ENCODE results near the gene NLGN2.

NLGN2 gene

DNA sequence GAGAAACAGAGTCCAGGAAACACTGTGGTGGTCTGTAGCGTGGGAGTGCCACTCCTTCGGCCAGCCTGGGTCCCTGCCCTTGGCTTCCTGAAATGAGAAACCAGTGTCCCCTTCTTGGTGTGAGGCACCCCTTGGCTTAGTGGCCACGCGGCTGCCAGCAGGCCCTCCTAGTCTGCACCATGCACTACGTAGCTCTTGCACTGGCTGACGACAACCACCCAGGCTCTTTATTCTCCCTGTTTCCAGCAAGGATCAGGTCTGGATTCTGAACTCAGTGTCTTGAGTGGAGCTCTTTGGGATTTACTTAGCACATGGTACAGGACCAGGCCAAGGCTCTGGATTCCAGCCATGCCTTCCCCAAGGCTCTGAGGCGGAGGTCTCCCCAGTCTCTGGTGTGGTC lies 19.9 kb downstream of the NLGN2 start:
- no peak overlapping the region for H3K9ac ChIP-seq (ENCODE audit: low read depth, low read length)
- H3K4me1 ChIP-seq (ENCODE audit: insufficient read depth, low read length) = no peaks in the 10 kb centered on the region
- H3K36me3 ChIP-seq (ENCODE audit: insufficient read depth, low read length) = no peaks in the 10 kb centered on the region
- H3K9me3 ChIP-seq (ENCODE audit: control insufficient read depth, insufficient read depth, low read length) = no peaks in the 10 kb centered on the region

DNA sequence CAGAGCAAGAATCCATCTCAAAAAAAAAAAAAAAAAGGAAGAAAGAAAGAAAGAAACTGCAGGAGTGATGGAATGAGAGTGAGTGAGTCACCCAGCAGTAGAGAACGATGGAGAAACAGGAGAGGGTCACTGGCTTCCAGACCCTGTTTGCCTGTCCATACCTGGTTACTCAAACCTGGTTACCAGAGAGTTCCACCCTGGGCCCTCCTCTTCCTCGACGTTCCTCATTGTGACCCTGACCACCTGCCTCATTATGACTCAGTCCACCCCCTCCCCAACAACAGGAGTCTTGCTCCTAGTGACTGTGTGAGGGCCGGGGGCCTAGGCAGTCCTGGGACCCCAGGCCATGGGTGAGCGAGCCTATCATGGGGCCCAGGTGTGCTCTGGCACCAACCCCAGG lies 20.9 kb downstream of the NLGN2 start, which contains the start of gene SPEM3:
SPEM3 (plus strand) TSS at position 301 of the 400 bp plus-strand sequence; CDS start at position 347, 46 bp downstream.
- Histone ChIP-seq H3K4me1 (ENCODE audit: insufficient read depth, low read length) (no peaks in the 10 kb centered on the region), H3K9me3 (ENCODE audit: control insufficient read depth, insufficient read depth, low read length) (no peaks in the 10 kb centered on the region), H3K36me3 (ENCODE audit: insufficient read depth, low read length) (no peaks in the 10 kb centered on the region), H3K9ac (ENCODE audit: low read depth, low read length) (no peak within 1 kb of the TSS)

DNA sequence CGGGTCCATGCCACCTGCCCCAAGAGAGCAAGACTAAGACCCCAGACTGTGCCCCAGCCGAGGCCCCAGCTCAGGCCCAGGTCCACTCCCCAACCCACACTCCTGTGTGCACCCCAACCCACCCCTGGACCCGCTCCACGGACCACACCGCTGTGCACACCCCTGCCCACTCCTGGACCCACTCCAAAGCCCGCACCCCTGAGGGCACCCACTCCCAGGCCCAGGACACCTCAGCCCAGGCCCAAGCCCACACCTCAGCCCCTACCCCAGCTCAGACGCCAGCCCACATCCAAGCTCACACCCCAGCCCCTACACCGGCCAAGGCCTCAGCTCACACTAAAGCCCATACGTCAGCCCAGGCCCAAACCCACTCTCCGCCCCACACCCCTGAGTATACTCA lies 22.1 kb downstream of the NLGN2 start:
- H3K9me3 ChIP-seq (ENCODE audit: control insufficient read depth, insufficient read depth, low read length) = no peaks in the 10 kb centered on the region
- no peaks in the 10 kb centered on the region for H3K36me3 ChIP-seq (ENCODE audit: insufficient read depth, low read length)

DNA sequence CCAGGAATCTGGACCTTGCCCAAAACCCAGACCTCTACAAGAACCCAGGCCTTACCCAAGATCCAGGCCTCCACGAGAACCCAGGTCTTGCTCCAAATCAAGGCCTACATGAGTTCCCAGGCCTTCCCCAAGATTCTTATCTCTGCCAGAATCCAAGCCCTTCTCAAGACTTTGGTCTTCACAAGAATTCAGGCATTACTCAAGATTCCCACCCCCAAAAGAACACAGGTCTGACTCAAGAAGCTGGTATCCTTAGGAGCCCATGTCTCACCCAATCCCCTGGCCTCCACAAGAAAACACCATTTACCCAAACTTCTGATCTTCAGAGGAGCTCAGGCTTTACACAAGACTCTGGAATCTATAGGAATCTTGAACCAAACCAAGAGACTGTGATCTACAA lies 23.6 kb downstream of the NLGN2 start:
- Histone ChIP-seq H3K4me1 (ENCODE audit: insufficient read depth, low read length) (no peaks in the 10 kb centered on the region), H3K9ac (ENCODE audit: low read depth, low read length) (no peak overlapping the region), H3K9me3 (ENCODE audit: control insufficient read depth, insufficient read depth, low read length) (no peaks in the 10 kb centered on the region), H3K36me3 (ENCODE audit: insufficient read depth, low read length) (no peaks in the 10 kb centered on the region)

More for the DNA sequence above, 22.1 kb downstream of the NLGN2 start:
- Histone ChIP-seq H3K9ac (ENCODE audit: low read depth, low read length) (no peak overlapping the region), H3K4me1 (ENCODE audit: insufficient read depth, low read length) (no peaks in the 10 kb centered on the region)

DNA sequence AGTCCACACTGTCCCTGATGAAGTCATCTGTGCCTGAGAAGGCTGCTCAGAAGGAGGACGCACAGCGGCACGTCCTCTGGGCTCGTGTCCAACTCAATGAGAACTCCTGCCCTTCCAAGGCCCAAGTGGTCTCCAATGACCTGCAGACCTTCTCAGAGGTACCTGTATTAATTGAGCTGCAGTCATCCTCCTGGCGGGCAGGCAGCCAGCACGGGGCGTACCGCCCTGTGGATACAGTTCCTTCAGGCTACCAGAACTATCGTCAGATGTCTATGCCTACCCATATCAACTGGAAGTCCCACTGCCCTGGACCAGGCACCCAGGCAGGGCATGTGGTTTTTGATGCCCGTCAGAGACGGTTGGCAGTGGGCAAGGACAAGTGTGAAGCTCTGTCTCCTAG lies 24.7 kb downstream of the NLGN2 start:
- Histone ChIP-seq H3K9me3 (ENCODE audit: control insufficient read depth, insufficient read depth, low read length) (no peaks in the 10 kb centered on the region), H3K9ac (ENCODE audit: low read depth, low read length) (no peak overlapping the region), H3K36me3 (ENCODE audit: insufficient read depth, low read length) (no peaks in the 10 kb centered on the region), H3K4me1 (ENCODE audit: insufficient read depth, low read length) (no peaks in the 10 kb centered on the region)

DNA sequence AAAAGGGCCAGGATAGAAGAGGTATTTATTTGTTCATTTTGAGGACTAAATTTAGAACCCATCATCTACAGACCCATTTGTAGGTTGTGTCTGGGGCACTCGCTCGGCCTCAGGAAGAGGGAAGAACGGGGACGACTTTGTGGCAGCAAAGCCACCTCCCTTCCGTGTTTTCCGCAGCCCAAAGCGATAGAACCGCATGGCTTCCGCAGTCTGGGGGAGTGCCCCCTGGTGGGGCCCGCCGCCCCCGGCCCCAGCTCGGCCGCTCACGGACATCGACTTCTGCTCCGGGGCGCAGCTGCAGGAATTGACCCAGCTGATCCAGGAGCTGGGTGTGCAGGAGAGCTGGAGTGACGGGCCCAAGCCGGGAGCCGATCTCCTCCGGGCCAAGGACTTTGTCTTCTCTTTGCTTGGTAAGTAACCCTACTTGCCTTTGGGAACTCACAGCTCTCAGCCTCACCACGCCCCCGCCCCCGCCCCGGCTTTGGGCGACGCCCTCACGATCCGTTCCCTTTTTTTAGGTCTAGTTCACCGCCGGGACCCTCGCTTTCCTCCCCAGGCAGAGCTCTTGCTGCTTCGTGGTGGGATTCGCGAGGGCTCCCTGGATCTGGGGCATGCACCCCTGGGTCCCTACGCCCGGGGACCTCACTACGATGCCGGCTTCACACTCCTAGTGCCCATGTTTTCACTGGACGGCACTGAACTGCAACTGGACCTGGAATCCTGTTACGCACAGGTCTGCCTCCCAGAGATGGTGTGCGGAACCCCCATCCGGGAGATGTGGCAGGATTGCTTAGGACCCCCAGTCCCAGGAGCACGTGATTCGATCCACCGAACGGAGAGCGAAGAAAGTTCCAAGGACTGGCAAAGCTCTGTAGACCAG lies 28.3 kb downstream of the NLGN2 start:
- no peaks in the 10 kb centered on the region for H3K36me3 ChIP-seq (ENCODE audit: insufficient read depth, low read length)
- H3K9me3 ChIP-seq (ENCODE audit: control insufficient read depth, insufficient read depth, low read length) = no peaks in the 10 kb centered on the region
- peaks cover 4% of the 10 kb centered on the region; the same call in 1 of the 2 replicates for H3K4me1 ChIP-seq (ENCODE audit: insufficient read depth, low read length)
- peak overlapping the region; percentile 64 for H3K9ac ChIP-seq (ENCODE audit: low read depth, low read length)

DNA sequence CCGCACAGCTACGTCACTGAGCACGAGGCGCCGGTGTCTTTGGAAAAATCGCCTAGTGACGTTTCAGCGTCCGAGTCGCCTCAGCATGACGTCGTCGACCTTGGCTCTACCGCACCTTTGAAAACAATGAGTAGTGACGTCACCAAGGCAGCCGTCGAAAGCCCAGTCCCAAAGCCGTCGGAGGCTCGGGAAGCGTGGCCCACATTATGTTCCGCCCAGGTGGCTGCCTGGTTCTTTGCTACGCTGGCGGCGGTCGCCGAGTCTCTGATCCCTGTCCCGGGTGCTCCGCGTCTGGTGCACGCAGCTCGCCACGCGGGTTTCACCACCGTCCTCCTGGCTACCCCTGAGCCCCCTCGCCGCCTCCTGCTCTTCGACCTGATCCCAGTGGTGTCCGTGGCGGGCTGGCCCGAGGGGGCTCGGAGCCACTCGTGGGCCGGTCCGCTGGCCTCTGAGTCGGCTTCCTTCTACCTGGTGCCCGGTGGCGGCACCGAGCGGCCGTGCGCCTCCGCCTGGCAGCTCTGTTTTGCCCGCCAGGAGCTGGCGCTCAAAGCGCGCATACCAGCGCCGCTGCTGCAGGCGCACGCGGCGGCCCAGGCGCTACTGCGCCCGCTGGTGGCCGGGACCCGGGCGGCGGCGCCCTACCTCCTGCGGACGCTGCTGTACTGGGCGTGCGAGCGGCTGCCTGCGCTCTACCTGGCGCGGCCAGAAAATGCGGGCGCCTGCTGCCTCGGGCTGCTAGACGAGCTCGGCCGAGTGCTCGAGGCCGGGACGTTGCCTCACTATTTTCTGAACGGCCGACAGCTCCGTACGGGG lies 29.1 kb downstream of the NLGN2 start:
- Histone ChIP-seq H3K9ac (ENCODE audit: low read depth, low read length) (peak overlapping the region; percentile 64), H3K36me3 (ENCODE audit: insufficient read depth, low read length) (no peaks in the 10 kb centered on the region), H3K9me3 (ENCODE audit: control insufficient read depth, insufficient read depth, low read length) (no peaks in the 10 kb centered on the region), H3K4me1 (ENCODE audit: insufficient read depth, low read length) (peaks cover 4% of the 10 kb centered on the region)

DNA sequence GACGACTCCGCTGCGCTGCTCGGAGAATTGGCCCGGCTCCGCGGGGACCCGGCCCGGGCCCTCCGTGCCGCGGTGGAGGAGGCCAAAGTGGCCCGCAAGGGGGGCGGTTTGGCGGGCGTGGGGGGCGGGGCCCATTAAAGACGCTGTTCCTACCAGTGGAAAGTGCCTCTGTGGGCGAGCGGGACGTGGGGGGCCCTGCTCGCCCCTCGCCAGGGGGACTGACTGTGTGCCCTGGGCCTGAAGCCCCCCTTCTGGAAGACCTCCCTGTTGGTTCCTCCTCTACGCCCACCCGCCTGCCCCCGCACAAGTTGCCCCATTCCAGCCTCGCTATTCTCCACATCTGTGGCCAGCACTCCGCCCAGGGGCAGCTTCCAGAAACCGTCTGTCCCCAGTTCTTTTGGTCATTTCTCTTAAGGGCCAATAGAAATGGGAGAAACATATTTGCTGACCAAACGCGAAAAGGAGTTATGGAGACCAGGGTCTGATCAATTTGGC lies 29.8 kb downstream of the NLGN2 start:
- Histone ChIP-seq H3K36me3 (ENCODE audit: insufficient read depth, low read length) (no peaks in the 10 kb centered on the region), H3K9ac (ENCODE audit: low read depth, low read length) (peak overlapping the region; percentile 64), H3K9me3 (ENCODE audit: control insufficient read depth, insufficient read depth, low read length) (no peaks in the 10 kb centered on the region), H3K4me1 (ENCODE audit: insufficient read depth, low read length) (peaks cover 4% of the 10 kb centered on the region)

DNA sequence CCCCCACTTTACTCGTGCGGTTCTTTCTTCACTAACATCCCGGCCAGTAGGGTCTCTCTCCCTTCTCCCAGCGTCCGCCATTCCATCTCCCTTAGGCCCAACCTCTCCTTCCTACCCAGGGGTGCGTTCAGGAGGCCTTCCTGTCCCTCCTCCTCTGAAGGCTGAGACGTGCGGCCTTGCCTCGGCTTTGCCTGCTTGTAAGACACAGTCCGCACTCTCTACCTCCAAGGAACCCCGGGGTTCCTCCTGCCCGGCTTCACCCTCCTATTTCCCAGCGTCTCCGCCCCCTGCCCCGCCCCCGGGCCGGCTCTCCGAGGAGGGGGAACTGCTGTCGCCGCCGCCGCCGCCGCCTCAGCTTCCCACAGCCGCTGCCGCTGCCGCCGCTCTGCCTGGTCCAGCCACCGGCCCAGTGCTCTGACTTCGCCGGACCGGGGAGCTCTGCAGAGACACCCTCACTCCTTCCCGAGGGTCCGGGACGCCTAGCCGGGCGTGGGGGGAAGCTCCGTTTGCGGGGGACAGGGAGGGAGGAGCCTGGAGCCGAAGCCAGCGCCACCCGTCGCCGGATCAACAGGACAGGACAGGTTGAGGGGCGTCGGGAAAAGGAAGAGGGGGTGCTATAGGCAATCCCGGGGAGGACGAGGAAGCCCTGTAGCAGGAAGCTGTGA lies 30.4 kb downstream of the NLGN2 start:
- peaks cover 4% of the 10 kb centered on the region for H3K4me1 ChIP-seq (ENCODE audit: insufficient read depth, low read length)

DNA sequence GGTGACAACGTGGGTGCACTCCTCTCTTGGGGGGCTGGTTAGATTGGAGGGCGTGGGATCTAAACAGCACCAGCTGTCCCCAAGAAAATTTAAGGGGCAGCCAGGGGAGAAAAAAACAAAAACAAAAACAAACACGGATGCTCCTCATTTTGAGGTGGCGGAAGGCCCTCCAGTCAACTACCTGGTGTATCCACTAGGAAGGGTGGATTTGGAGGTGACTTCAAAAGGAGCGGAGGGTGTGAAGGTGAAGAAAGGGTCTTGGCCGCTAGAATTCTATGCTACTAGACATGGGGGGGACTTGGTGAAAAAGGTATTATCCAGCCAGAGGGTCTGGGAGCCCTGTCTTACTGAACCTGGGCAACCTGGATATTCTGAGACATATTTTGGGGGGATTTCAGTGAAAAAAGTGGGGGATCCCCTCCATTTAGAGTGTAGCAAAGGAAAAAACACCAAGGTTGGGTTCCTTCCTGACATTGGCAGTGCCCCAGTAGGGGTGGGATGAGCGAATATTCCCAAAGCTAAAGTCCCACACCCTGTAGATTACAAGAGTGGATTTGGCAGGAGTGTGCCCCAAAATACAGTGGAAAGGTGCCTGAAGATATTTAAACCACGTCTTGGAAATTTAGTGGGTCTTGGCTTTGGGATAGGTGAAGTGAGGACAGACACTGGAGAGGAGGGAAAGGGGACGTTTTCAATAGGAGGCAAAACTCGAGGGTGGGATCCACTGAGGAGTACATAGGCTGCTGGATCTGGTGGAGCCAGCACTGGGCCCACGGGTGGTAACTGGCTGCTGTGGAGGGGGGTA lies 31.2 kb downstream of the NLGN2 start:
- Histone ChIP-seq H3K9me3 (ENCODE audit: control insufficient read depth, insufficient read depth, low read length) (no peaks in the 10 kb centered on the region), H3K4me1 (ENCODE audit: insufficient read depth, low read length) (peaks cover 4% of the 10 kb centered on the region), H3K9ac (ENCODE audit: low read depth, low read length) (peak overlapping the region; percentile 64), H3K36me3 (ENCODE audit: insufficient read depth, low read length) (no peaks in the 10 kb centered on the region)

More for the DNA sequence above, 30.4 kb downstream of the NLGN2 start:
- H3K36me3 ChIP-seq (ENCODE audit: insufficient read depth, low read length) = no peaks in the 10 kb centered on the region
- H3K9ac ChIP-seq (ENCODE audit: low read depth, low read length) = peak overlapping the region; percentile 64
- no peaks in the 10 kb centered on the region for H3K9me3 ChIP-seq (ENCODE audit: control insufficient read depth, insufficient read depth, low read length)

DNA sequence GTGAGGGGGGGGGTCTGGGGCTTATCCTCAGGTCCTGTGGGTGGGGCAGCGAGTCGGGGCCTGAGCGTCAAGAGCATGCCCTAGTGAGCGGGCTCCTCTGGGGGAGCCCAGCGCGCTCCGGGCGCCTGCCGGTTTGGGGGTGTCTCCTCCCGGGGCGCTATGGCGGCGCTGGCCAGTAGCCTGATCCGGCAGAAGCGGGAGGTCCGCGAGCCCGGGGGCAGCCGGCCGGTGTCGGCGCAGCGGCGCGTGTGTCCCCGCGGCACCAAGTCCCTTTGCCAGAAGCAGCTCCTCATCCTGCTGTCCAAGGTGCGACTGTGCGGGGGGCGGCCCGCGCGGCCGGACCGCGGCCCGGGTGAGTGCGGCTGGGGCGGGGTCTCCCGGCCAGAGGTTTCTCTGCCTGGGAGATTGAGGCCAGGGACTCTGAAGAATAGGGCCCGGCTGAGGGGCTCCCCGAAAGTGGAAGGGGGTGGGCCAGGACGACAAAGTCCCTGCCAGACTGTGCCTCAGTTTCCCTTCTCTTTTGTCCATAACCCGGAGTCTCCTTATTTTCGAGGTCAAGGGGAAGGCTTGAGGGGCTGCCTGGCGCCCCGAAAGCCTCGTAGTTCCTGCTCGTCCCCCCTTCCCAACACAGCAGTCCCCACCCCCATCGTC lies 31.9 kb downstream of the NLGN2 start, which contains the start of gene FGF11:
FGF11 (plus strand) TSS at position 51 of the 651 bp plus-strand sequence; CDS start at position 160, 109 bp downstream.
- no peaks in the 10 kb centered on the region for H3K9me3 ChIP-seq (ENCODE audit: control insufficient read depth, insufficient read depth, low read length)
- H3K4me1 ChIP-seq (ENCODE audit: insufficient read depth, low read length) = peaks cover 8% of the 10 kb centered on the region
- H3K36me3 ChIP-seq (ENCODE audit: insufficient read depth, low read length) = no peaks in the 10 kb centered on the region
- H3K9ac ChIP-seq (ENCODE audit: low read depth, low read length) = peak within 1 kb of the TSS; percentile 64

DNA sequence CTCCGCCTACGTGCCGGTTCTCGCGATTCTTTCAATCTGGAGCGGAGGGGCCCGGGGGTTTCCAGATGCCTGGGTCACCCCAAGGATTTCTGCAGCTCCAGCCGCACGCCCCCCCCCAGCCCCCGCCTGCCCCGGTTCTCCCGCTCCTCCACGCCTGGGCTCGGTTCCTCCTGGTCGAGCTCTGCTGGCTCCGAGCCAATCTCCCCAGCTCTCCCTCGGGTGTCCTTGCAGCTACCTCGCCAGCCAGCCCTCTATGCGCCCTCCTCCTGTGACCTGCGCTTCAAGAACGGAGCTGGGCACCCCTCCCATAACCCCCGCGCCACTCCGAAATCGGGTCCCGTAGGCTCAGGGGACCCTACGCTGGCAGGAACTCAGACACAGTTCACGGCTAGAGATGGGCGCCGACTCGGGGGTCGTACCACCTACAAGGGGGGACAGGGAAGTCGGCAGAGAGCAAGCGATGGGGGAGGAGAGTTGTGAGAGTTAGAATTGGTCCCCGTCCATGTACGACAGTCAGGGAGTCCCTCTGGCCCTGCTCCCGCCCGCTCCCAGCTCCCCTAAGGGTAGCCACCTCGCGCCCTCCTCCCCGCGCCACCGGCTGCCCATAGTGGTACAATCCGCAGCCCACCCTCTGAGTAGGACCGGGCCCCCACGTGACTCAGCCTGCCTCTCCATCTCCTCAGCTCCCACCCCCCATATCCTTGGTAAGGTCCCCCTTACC lies 32.6 kb downstream of the NLGN2 start:
- peaks cover 9% of the 10 kb centered on the region for H3K4me1 ChIP-seq (ENCODE audit: insufficient read depth, low read length)
- H3K9me3 ChIP-seq (ENCODE audit: control insufficient read depth, insufficient read depth, low read length) = no peaks in the 10 kb centered on the region
- H3K36me3 ChIP-seq (ENCODE audit: insufficient read depth, low read length) = no peaks in the 10 kb centered on the region
- H3K9ac ChIP-seq (ENCODE audit: low read depth, low read length) = peak overlapping the region; percentile 64

DNA sequence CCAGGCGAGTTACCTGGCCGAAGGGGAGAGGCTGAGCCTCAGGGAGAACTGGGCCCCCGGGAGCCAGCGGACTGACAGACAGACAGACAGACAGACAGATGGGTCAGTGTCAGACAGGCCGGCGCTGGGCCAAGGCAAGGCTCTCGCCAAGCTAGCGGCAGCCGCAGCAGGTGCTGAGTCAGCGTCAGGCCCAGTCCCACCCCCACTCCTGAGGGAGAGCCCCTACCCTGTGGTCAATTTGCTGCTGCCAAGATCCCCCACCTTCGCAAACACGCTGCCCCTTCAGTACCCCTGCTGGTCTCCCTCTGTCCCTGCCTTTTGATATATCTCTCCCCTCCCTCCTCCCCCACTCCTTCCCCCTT lies 33.2 kb downstream of the NLGN2 start:
- Histone ChIP-seq H3K36me3 (ENCODE audit: insufficient read depth, low read length) (no peaks in the 10 kb centered on the region), H3K4me1 (ENCODE audit: insufficient read depth, low read length) (peaks cover 9% of the 10 kb centered on the region), H3K9me3 (ENCODE audit: control insufficient read depth, insufficient read depth, low read length) (no peaks in the 10 kb centered on the region), H3K9ac (ENCODE audit: low read depth, low read length) (peak overlapping the region; percentile 64)

All from ES-I3 (cell line).